Measurements from ENCODE around the gene SLCO2A1.

Gene SLCO2A1

DNA sequence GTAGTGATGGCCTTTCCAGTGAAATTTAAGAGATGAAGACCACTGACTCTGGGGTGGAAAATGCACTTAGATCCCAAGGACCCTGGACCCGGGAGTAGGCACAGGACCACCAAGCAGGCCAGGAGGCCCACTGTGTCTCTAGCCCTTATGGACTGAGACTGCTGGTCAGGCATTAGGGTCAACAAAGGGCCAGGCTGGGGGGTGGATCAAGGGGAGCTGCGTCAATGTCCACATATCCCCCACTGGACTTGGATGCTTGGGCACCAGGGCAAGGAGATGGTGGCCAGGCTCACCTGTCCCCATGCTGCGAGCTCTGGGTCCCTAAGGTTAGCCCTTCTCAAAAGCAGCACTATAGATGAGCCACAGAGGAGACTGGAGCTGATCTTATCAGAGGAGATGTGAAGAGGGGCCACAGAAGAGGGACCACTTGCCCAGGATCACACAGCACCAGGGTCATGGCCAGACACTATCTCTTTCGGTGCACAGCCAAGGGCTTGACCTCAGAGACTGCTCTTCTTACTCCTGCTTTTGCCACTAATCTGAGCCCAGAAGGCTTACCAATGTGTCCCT is 148.8 kb downstream of the SLCO2A1 start:
- no peak for DNase-seq

GRCh38 chr3:133880287-133880686 is 149.4 kb downstream of the SLCO2A1 start:
- no peak for DNase-seq

GRCh38 chr3:133878518-133878917 is 151.2 kb downstream of the SLCO2A1 start:
- no peak for DNase-seq

All from NCI-H187 (cell line).